ENCODE measurements around the gene DMBX1.

DMBX1 gene

DNA sequence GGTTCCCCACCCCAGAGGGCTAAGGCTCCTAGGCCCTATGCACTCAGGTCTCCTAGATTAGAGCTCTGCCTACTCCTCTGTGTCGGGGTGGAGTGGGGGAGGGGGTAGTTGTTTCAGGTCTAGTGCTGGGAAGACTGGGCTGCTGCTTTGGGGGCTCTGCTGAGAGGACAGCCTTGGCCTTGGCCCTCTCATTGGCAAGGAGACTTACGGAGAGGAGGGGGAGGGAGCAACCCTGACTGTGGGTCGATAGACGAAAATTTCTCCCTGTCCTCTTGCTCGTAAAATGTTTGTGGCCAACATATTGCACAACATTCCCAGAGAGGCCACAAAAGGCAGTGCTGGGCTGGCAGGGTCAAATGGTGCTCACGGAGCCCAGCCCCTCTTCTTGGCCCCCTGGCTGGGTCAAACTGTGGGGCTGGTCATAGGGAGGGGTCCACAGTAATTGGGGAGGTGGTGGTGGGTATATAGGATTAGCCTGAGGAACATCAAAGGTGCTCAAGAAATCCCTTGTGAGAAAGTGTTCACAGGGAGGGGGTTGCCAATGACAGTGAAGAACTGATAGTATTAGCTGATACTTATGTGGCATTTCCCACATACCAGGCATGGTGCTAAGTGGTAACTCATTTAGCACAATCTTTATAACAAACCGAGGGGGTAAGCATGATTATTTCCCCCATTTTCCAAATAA lies 8.5 kb upstream of the DMBX1 start:
- no peak for DNase-seq (ENCODE audit: extremely low read depth in 1 of 2, low read depth in 1 of 2)

DNA sequence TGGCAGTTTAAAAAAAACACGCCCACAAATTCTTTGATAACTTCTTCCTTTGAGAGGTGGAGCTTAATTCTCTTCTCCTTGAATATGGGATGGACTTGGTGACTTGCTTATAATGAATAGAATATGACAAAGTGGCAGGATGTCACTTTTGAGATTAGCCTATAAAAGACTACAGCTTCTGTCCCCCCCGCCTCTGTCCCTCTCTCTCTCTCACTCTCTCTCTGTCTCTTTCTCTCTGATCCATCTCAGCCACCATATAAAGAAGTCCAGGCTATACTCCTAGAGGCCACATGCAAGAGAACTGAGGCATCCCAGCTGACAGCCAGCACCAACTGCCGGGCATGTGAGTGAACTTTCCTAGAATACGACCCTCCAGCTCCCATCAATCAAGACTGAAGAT lies 7.7 kb upstream of the DMBX1 start:
- DNase-seq (ENCODE audit: extremely low read depth in 1 of 2, low read depth in 1 of 2), result no peak

DNA sequence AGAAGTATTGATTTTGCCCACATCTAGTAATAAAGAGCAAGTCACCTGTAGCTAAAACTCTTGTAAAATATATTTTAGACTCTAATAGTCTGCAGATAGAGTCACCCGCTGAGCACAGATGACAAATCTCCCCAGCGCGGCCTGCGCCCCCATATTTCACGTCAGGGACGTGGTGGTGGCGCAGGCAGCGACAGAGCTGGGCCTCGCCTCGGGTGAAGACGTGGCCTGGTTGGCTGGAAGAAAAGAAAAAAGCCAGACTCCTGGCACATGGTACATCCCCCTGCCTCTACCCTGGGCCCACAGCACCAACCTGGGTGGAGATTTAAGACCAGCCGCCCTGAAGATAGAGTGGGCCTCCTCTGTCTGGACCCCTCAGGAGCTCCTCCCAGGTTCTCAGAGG lies 6.0 kb upstream of the DMBX1 start:
- no peak for DNase-seq (ENCODE audit: extremely low read depth in 1 of 2, low read depth in 1 of 2)

DNA sequence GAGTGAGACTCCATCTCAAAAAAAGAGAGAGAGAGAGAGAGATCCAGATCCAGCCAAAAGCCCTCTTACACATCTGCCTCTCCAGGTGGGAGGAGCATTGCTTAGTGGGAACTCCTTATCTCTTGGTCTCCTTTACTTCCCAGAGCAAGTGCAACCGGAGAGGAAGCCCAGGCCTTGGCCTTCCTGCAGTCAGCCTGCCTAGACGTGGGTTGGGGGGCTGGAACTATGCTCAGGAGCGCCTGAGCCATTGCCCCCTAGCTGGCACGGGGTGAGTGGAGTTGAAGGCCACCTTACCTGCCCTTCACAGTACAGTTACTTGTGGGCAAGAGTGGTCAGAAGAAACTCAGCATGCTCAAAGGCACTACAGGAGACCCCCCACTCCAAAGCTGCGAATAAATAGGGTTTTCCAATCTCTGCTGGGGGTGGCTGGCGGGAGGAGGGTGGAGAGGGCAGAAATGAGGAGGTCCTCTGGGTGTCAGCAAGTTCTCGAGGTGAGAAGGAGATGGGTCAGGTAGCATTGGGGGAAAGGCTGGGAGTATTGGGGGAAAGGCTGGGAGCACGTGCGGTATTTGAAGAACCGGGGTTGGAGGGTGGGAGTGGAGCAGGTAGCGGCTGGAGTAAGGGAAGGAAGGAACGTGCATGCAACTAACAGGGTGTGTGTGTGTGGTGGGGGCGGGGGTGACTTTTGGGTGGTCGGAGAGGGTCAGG lies 4.7 kb upstream of the DMBX1 start:
- no peak for DNase-seq (ENCODE audit: extremely low read depth in 1 of 2, low read depth in 1 of 2)

DNA sequence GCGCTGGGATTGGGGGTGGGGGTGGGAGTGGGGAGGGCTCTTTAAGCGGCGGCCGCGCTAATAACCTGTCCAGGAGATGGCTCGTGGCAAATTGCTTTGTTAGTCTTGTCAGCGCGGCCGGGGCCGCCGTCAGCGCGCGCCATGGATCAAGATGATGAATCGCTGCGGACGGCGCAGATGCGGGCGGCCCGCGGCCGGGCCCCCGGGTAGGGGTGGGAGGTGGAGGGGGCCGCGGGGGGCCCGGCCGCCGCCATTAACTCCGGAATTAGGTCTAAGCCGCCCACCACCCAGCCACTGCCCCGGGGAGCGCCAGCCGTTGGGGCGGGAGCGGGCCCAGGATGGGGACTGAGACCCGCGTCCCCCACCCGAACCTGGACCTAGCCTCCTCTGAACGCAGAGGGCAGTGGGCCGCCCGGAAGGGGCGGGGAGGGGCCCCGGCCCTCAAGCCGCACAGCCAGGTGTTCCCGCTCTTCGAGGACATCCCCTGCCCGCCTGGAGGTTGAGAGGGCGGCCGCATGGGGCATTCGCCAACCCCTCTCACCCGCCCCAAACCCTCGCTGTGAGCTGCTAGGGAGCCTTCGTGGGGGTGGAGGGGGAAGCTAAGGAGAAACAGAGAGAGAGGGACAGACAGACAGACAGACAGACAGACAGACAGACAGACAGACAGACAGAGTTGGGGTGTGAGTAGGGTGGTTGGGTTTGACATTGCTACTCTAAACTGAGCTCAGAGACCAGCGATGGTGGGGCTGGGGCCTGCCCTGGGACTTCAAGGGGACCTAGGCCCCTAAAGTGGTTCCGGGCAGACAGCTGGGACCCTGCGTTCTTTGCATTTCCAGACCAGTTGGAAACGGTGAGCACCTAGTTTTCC lies 3.8 kb upstream of the DMBX1 start:
- no peak for DNase-seq (ENCODE audit: extremely low read depth in 1 of 2, low read depth in 1 of 2)

DNA sequence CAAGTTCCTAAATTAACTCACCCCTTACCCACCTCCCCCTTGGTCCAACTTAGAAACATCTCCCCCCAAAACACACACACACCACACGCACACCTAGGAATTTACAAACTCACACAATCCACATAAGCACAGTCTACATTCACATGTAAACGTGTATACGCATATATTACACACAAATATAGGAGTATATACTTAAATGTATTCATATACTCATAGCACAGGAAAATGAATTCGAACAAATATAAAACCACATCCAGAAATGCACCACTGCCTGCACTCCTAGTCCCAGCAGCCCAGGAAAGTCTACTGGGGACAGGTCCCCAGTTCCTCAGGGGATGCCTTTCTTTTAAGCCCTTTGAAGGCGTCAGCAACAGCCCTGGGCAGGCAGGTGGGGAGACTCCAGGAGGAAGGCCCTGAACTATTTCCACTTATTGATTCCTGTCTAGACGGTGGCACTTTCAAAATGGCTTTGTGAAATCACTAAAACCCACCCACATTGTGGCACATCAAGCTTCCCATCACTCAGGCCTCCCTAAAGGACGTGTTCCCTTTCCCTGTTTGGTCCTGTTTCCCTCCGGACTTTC lies 3.1 kb upstream of the DMBX1 start:
- DNase-seq (ENCODE audit: extremely low read depth in 1 of 2, low read depth in 1 of 2), result no peak

DNA sequence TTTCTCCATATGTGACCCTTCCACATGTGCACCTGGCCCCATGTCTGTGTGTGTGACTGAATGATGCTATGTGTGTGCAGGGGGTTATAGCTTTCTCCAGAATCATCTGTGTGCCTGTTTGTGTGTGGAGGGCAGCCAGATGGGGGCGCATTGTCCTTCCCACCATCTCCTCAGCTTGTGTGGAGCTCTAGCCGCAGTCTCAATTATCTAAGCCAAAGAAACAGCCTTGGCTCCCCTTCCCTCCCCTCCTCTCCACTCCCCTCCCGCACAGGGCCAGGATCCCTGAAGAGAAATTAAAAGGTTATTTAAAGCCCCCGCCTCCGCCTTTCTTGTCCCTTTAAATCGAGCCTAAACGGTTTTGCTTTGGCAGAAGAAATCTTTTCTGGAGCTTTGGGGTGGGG lies 1.8 kb upstream of the DMBX1 start:
- DNase-seq (ENCODE audit: extremely low read depth in 1 of 2, low read depth in 1 of 2), result no peak

DNA sequence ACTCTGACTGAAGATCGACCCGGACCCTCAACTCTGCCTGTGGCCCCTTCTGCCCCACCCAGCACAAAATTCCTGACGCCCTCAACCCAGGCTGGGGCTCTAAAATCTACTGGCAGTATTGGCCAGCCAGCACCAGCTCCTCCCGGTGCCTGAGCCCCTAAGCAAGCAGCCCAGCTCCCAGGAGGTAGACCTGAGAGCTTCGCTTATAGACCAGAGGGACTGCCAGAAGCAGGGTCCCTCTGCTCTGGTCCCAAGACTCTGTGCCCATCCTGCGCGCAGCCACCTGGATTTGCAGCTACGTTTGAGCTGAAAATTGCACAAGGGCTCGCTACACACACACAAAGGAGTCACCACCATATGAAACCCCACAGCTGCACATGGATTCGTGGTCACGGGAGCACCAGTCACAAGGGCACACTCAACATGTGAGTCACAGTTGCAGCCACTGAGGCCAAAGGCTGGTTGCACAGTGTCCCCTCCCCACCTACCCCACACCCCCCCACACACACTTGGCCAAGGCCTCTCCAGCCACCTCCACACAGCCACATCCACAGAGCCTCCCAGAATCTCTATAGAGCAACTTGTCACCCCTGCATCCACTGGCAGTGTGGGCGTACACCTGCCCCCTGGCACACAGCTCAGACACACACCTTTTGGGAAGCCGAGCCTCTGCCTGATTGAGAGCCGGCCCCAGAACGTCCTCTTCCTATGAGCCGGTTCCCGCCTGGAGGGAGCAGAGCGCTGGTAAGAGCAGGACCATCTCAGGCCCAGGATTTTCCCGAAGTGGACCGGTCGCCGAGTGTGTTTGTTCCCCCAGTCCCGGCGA lies 1.1 kb upstream of the DMBX1 start:
- peak in 1 of 2 donors; percentile 30 for DNase-seq (ENCODE audit: extremely low read depth in 1 of 2, low read depth in 1 of 2)

DNA sequence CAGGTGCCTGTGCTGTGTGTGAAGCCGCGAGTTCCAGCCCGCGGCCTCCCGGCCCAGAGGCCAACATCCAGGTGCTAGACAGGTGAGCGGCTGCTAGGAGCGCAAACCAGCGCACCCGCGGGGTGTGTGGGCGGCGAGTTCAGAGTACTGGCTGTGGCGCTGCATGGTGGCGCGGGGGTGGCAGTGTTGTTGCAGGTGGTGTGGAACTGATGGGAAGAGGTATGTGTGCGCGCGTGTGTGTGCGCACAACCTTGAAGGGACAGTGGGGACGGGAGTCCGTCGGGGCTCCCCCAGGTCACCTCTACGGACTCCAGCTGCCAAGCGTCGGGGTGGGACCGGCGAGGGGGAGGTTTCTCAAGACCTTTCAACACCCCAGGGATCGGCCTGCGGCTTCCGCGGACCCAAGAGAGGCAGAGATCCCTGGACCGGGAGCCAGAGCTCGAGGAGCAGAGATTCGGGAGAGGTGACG lies 433 bp upstream of the DMBX1 start:
- peak in 1 of 2 donors; percentile 17 for DNase-seq (ENCODE audit: extremely low read depth in 1 of 2, low read depth in 1 of 2)

DNA sequence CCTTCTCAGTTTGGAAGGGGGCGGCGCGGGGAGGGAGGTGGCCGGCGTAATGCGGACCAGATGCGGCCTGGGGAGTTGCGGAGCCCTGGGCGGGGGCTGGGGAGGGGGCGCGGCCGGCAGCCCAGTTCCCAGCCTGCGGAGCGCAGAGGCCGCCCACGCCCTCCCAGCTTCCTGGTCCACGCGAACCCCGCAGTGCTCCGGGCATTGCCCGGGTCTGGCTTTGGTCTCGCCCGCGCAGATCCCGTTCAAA lies 695 bp downstream of the DMBX1 start:
- no peak for DNase-seq (ENCODE audit: extremely low read depth in 1 of 2, low read depth in 1 of 2)

DNA sequence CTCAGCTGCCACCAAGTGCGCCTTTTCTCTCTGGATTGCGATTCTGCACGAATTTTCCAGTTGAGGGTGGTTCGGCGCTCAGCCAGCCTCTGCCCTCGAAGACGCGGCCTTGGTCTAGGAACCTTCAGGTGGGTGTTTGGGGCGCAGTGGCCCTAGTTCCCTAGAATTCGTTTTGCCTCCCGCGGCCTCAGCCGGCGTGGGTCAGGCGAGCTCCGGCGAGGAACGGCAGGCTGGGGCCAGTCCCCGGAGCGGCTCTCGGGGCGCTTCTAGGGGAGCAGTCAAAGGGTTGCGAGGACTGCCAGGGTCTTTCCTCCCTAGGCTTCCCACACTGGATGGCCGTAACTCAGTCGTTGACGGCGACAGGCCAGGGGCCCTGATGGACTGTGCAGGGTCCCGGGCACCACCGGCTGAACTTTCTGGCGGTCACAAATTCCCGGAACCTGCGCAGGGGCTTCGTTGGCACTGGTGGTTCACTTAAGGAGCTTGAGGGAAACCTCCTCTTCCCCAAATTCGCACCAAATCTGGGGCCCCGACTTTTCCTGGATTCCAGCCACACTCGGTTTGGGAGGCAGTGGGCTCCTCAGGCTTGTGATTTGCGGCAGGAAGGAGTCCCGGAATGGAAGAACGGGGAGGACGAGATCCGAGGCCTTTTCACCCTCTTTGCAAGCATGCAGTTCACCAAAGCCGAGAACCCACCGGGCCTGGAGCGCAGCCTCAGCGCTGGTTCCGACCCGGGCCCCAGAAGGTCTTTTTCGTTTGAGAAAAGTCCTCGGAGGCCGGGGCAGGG lies 1.2 kb downstream of the DMBX1 start:
- no peak for DNase-seq (ENCODE audit: extremely low read depth in 1 of 2, low read depth in 1 of 2)

DNA sequence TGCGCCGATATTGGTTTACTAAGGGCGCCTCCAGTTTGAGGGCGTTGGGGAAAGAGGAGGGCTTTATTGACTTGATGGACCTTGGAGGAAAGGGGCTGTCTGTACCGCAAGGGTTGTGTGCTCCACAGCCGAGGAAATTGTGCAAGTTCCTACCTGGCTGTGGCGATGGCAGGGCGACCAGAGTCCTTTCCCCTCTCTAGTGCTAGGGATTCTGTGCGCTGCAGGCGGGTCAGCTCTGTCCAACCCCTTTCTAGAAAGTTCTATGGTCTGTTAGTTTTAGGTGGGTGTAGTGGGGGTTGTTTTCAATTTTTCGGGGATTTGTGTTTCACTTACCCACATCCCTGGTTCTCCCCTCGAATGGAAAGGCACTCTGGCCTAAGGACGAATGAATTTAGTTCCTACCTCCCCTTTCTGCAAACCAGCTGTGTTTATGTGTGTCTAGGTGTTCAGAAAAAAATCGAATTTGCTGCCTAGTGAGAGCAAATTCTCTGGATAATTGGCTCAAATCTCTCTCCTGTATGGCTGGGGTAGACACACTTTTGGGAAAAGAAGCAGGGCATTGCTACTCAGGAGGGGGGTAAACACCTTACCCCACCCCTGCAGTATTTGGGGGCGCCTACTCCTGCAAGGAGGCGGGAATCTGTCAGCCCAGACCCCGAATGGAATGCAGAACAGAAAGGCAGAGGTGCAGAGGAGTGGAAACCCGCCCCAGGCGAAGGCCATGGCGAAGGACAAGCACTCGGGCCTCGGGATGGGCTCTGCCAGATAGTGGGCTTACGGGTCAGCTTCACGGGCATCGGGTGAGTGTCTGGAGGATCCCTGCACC lies 2.0 kb downstream of the DMBX1 start:
- no peak for DNase-seq (ENCODE audit: extremely low read depth in 1 of 2, low read depth in 1 of 2)

DNA sequence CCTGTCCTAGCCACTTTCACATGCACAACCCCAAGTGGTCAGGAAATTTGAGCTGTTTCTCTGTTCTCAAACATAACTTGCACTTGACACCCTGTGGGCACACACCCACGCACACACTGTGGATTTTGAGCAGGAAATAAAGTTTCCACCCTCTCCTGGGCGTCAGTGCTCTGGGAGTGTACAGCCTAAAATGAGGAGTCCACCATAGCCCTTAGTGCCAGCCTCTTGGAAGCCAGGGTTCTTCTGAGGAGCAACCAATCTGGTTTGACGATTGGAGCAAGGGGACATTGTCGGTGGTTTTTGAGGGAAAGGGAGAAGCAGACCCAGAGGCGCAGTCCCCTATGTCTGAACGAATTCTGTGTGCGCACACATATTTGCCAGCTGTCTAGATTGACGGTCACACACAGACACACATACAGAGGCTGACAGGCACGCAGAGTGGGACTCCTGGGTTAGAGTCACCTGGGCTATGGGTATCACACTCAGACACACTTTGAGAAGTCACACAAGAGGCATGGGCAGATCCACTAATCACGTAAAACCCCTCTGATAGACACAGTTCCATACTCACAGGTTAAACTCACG lies 2.7 kb downstream of the DMBX1 start:
- DNase-seq (ENCODE audit: extremely low read depth in 1 of 2, low read depth in 1 of 2), result no peak

DNA sequence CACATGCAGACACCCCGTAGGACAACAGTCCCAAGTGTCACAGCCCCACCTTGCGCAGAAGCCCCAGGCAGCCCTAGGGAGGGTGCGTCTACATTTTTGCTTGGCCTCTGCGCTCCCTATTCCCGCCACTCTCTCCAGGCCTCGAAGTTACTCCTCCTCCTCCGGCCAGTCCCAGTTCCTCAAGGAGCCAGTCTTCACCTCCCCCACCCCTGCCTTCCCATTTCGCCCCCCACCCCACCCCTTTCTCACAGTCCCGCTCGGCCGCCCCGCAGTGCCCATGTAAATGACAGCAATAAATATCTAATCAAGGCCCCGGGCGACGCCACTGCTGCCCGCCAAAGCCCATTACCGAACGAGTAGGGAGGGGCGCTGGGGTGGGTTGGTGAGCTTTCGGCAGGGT lies 3.2 kb downstream of the DMBX1 start:
- DNase-seq (ENCODE audit: extremely low read depth in 1 of 2, low read depth in 1 of 2), result no peak

DNA sequence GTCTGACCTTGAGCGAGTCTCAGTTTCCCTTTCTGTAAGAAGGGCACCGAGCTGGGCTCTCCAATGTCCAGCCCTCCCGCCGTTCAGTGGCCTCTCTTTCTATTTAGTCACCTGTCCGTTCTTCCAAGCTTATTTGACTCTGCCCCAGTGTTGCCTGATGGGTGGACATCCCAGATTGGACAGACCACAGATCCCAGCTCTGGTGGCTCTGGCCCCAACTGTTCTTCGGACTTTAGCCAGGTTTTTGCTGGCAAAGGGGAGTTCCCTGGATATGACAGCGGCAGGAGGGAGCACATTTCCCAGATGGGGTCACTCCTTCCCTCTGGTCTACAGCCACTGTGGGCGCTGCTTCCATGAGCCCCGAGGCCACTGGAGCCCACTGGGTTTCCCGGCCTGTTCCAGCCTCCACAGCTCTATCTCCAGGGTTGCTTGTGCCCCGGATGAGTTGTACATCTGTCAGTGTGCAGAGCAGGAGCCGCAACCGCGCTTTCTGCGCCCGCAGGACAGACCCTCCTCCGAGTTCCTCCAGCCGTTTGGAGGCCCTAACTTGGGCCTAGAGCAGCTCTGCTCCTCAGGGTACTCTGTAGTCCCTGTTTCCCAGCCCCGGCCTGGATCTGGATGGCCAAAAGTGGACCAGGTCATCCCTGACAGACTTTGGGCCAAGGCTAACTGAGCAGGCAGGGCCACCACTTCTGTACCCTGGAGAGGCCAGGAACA lies 3.8 kb downstream of the DMBX1 start:
- no peak for DNase-seq (ENCODE audit: extremely low read depth in 1 of 2, low read depth in 1 of 2)

DNA sequence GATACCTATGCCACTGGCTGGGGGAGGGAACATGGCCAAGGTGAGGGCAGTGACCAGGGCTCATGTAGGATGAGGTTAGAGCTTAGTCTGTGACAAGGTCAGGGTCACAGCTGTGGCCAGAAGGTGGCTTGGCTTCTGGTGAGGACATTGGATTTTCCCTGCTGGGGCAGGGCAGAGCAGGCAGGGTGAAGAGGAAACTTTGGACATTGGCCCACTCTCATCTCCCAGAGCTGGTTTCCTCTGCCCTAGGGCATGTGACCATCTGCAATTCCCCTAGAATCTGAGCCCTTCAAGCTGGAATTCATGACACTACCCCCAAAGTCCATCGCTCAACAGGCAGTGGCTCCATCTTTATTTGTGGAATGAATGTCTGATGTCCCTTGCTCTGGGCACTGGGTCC lies 5.3 kb downstream of the DMBX1 start:
- no peak for DNase-seq (ENCODE audit: extremely low read depth in 1 of 2, low read depth in 1 of 2)

DNA sequence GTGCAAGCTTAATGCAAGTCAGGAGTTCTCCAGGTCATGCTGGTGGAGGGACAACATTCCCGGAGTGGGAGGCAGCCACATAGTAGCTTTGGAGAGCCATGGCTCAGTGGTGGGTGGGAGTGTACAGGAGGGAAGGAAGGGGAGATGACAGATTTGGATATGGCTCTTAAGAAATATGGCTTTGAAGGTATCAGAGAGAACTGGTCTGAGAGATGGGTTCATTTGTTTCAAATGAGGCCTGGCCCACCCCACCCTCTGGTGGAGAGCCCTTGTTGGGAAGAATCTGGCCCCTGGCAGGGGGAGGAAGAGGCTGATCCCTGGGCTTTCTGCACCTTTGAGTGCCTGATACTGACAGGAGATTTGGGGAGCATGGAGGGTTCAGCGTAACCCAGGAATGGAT lies 6.1 kb downstream of the DMBX1 start:
- no peak for DNase-seq (ENCODE audit: extremely low read depth in 1 of 2, low read depth in 1 of 2)

DNA sequence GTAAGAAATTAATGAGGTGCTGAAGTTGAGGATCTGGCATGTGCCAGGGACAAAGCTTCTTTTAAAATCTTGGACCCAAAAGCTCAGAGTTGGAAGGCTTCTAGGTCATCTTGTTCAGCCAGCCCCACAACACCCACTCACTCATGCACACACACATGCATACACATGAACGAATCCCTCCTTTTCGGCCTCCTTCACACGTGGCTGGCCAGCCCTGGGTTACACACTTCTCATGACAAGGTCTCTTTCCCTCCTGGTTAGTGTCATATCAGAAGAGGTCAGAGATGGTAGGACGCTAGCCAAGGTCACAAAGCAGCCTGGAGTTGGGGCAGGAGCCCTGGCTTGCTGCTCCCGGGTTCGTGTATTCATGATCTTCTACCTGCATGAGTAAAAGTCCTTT lies 6.9 kb downstream of the DMBX1 start:
- no peak for DNase-seq (ENCODE audit: extremely low read depth in 1 of 2, low read depth in 1 of 2)
